ENCODE results near the gene WSB1.

The WSB1 gene

DNA sequence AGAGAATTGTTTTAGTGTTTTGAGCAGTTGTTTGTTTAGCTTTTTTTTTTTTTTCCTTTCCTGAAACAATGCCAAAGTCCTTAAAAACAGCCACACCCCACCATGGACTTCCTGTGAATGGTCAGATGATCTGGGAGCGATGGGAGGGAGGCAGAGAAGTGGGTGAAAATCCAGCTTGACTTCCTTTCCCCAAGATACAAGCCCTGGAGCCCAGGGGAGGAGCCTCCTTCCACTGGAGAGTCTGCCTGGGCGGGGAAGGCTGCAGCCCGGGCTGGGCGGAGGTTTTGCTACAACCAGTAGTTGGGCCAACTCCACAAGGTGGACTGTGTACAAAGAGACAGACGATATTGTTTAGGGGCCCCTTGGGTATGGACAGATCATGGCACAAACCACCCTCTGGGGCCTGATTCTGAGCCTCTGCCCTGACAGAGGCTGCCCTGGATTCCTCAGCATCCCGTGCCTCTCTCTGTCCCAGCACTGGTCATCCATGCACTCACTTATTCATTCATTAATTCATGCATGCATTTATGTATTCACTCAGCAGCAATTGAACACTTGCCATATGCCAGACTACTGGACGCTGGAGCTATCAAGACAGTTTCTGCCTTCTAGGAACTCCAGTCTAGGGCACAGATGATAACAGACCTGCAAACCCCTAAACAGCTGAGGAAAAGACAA is 29.8 kb downstream of the WSB1 start:
- TF ChIP-seq CSDC2 (CRISPR knock-in tag; IDR thresholded peaks at IDR 0.05), result no peak
- peak; percentile 38 for ATAC-seq

DNA sequence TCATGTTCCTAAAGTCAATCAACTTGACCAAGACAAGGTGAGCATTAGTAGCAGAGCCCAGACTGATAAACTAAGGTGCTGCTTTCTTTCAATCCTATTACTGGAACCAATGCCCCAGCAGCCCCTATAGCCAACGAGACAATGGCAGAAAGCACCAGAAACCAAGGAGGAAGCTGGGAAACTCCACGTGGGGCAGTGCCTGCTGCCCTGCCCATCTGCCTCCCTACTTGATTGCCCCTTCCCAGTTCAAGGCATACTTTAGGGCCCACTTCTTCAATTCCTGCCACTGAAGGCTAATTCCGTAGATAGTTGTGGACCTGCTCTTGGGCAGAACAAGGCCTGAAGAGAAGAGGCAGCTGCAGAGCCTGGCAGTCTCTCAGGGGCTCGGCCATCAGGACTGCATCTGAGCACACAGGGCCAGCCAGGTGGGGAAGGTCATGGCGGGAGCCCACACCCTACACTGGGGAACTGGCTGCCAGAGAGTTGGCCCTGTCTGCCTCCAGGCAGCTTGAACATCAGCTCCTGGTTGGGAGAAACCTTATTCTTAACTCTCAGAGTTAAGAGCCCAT is 30.9 kb downstream of the WSB1 start:
- ATAC-seq, result no peak; the same call in 2 of the 3 replicates
- TF ChIP-seq, protein P1, sequence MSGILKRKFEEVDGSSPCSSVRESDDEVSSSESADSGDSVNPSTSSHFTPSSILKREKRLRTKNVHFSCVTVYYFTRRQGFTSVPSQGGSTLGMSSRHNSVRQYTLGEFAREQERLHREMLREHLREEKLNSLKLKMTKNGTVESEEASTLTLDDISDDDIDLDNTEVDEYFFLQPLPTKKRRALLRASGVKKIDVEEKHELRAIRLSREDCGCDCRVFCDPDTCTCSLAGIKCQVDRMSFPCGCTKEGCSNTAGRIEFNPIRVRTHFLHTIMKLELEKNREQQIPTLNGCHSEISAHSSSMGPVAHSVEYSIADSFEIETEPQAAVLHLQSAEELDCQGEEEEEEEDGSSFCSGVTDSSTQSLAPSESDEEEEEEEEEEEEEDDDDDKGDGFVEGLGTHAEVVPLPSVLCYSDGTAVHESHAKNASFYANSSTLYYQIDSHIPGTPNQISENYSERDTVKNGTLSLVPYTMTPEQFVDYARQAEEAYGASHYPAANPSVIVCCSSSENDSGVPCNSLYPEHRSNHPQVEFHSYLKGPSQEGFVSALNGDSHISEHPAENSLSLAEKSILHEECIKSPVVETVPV (CRISPR knock-in tag; IDR thresholded peaks at IDR 0.05), result no peak
- TF ChIP-seq, protein P2, sequence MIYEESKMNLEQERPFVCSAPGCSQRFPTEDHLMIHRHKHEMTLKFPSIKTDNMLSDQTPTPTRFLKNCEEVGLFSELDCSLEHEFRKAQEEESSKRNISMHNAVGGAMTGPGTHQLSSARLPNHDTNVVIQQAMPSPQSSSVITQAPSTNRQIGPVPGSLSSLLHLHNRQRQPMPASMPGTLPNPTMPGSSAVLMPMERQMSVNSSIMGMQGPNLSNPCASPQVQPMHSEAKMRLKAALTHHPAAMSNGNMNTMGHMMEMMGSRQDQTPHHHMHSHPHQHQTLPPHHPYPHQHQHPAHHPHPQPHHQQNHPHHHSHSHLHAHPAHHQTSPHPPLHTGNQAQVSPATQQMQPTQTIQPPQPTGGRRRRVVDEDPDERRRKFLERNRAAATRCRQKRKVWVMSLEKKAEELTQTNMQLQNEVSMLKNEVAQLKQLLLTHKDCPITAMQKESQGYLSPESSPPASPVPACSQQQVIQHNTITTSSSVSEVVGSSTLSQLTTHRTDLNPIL (CRISPR knock-in tag; IDR thresholded peaks at IDR 0.05; ENCODE audit: low read depth), result no peak
- TF ChIP-seq, protein P3, sequence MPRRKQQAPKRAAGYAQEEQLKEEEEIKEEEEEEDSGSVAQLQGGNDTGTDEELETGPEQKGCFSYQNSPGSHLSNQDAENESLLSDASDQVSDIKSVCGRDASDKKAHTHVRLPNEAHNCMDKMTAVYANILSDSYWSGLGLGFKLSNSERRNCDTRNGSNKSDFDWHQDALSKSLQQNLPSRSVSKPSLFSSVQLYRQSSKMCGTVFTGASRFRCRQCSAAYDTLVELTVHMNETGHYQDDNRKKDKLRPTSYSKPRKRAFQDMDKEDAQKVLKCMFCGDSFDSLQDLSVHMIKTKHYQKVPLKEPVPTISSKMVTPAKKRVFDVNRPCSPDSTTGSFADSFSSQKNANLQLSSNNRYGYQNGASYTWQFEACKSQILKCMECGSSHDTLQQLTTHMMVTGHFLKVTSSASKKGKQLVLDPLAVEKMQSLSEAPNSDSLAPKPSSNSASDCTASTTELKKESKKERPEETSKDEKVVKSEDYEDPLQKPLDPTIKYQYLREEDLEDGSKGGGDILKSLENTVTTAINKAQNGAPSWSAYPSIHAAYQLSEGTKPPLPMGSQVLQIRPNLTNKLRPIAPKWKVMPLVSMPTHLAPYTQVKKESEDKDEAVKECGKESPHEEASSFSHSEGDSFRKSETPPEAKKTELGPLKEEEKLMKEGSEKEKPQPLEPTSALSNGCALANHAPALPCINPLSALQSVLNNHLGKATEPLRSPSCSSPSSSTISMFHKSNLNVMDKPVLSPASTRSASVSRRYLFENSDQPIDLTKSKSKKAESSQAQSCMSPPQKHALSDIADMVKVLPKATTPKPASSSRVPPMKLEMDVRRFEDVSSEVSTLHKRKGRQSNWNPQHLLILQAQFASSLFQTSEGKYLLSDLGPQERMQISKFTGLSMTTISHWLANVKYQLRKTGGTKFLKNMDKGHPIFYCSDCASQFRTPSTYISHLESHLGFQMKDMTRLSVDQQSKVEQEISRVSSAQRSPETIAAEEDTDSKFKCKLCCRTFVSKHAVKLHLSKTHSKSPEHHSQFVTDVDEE (CRISPR knock-in tag; IDR thresholded peaks at IDR 0.05), result no peak
- TF ChIP-seq, protein P4, sequence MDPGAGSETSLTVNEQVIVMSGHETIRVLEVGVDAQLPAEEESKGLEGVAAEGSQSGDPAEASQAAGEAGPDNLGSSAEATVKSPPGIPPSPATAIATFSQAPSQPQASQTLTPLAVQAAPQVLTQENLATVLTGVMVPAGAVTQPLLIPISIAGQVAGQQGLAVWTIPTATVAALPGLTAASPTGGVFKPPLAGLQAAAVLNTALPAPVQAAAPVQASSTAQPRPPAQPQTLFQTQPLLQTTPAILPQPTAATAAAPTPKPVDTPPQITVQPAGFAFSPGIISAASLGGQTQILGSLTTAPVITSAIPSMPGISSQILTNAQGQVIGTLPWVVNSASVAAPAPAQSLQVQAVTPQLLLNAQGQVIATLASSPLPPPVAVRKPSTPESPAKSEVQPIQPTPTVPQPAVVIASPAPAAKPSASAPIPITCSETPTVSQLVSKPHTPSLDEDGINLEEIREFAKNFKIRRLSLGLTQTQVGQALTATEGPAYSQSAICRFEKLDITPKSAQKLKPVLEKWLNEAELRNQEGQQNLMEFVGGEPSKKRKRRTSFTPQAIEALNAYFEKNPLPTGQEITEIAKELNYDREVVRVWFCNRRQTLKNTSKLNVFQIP (CRISPR knock-in tag; IDR thresholded peaks at IDR 0.05; ENCODE audit: borderline replicate concordance, low read depth), result no peak
- TF ChIP-seq TCF4 (CRISPR knock-in tag; IDR thresholded peaks at IDR 0.05; ENCODE audit: borderline replicate concordance), result no peak

DNA sequence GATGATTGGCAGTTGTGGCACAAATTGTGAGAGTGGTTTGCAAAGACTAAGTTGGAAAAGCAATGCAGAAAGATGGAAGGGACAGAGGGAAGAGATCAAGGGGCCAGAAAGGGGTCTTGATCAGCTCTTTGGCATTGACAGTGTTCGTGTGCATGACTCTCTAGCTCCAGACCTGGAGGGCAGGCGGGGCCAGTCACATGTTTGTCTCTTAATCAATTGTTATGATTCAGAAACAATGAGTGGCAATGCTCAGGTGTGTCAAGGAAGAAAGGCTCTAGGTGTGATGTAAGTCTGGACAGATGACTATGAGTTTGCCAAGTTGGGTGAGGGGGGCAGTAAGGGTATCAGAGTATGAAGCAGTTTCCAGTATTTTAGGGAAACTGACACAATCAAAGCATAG is 32.1 kb downstream of the WSB1 start:
- ATAC-seq, result no peak

DNA sequence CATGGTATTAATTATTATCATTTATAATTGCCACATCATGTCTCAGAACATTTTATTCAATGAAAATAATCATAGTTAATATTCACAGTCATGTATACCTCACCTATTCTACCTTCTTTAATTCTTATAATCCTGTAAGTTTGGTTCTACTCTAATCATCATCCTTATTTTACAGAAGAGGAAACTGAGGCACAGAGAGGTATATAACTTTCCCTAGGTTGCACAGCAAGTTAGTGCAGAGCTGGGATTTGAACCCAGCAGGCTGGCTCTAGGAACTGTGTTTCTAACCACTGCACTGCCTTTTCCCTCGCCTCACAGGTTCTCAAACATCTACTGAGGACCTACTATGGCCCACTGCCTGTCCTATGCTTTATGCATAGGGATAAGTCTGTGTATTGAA is 32.7 kb downstream of the WSB1 start:
- ATAC-seq, result no peak

More for the DNA sequence above, 32.1 kb downstream of the WSB1 start:
- TF ChIP-seq, protein P3 (CRISPR knock-in tag; IDR thresholded peaks at IDR 0.05), result no peak
- TF ChIP-seq TOX (CRISPR knock-in tag; IDR thresholded peaks at IDR 0.05; ENCODE audit: borderline replicate concordance) (no peak), PPARA (CRISPR knock-in tag; IDR thresholded peaks at IDR 0.05; ENCODE audit: borderline replicate concordance) (no peak), CSDC2 (CRISPR knock-in tag; IDR thresholded peaks at IDR 0.05) (no peak), OSR1 (CRISPR knock-in tag; IDR thresholded peaks at IDR 0.05) (no peak), ZNF8 (CRISPR knock-in tag; IDR thresholded peaks at IDR 0.05) (no peak), RARB (CRISPR knock-in tag; IDR thresholded peaks at IDR 0.05) (no peak), TCF4 (CRISPR knock-in tag; IDR thresholded peaks at IDR 0.05; ENCODE audit: borderline replicate concordance) (no peak)

DNA sequence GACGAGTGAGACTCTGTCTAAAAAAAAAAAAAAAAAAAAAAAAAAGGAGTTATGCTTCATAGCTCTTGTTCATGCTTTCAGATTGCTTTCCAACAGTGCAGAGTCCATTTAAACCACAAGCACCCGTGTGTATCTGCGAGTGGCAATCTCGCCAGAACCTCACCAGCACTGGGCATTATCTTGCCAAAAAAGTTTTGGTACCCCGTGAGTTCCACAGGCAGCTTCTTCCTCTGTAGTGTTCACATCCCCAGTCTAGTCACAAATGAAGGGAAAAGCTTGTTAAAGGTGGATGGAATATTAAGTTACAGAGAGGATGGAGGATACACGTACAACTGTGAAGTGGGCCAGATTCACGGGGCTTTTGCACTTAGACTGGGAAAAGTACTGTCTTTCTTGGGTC is 33.5 kb downstream of the WSB1 start:
- no peak for ATAC-seq
- TF ChIP-seq, protein P3 (CRISPR knock-in tag; IDR thresholded peaks at IDR 0.05), result no peak
- TF ChIP-seq, protein P2 (CRISPR knock-in tag; IDR thresholded peaks at IDR 0.05; ENCODE audit: low read depth), result no peak
- TF ChIP-seq TOX (CRISPR knock-in tag; IDR thresholded peaks at IDR 0.05; ENCODE audit: borderline replicate concordance) (no peak), ESRRG (CRISPR knock-in tag; IDR thresholded peaks at IDR 0.05) (no peak), PPARA (CRISPR knock-in tag; IDR thresholded peaks at IDR 0.05; ENCODE audit: borderline replicate concordance) (no peak), ZNF70 (CRISPR knock-in tag; IDR thresholded peaks at IDR 0.05) (no peak), TCF4 (CRISPR knock-in tag; IDR thresholded peaks at IDR 0.05; ENCODE audit: borderline replicate concordance) (no peak), ZC3H10 (CRISPR knock-in tag; IDR thresholded peaks at IDR 0.05) (no peak)
- TF ChIP-seq, protein P1 (CRISPR knock-in tag; IDR thresholded peaks at IDR 0.05), result no peak

More for the DNA sequence above, 32.7 kb downstream of the WSB1 start:
- TF ChIP-seq ISL1 (CRISPR knock-in tag; IDR thresholded peaks at IDR 0.05), result no peak
